Mesenchymal stem cell (in vitro differentiated cells and primary cell): ENCODE results near the gene HIKESHI.
"Not testable (repeated sequence)": the region's sequence is repeated elsewhere in the genome, so short reads cannot be mapped to it uniquely, and the experiment has no call there.

Experiments used
- DNase-seq: peaks from one replicate; pipeline ENCODE4 v3.0.0-alpha.2; 2013
- H2AFZ ChIP-seq: one replicate; pipeline ENCODE4 v1.6.1; 2013; ENCODE audit warnings: low read depth, mild to moderate bottlenecking, control low read depth, inconsistent platforms, low read length, moderate library complexity
- H2AK5ac ChIP-seq: 2 replicates; pipeline ENCODE4 v1.6.1; 2013; ENCODE audit warnings: low read length, moderate library complexity, mild to moderate bottlenecking, inconsistent platforms; ENCODE audit not compliant: severe bottlenecking
- H2BK120ac ChIP-seq: one replicate; pipeline ENCODE4 v1.6.1; 2013; ENCODE audit warnings: low read depth, mild to moderate bottlenecking, inconsistent platforms, low read length, moderate library complexity
- H2BK12ac ChIP-seq, 2 experiments: one replicate each; pipeline ENCODE4 v1.6.1; 2013; ENCODE audit warnings: inconsistent platforms in 2 of 2, low read length in 2 of 2, mild to moderate bottlenecking in 2 of 2, moderate library complexity in 2 of 2, control low read depth in 1 of 2
- H2BK15ac ChIP-seq: one replicate; pipeline ENCODE4 v1.6.1; 2013; ENCODE audit warnings: mild to moderate bottlenecking, low read depth, inconsistent platforms; ENCODE audit not compliant: poor library complexity, severe bottlenecking
- H2BK5ac ChIP-seq: 2 replicates; pipeline ENCODE4 v1.6.1; 2013; ENCODE audit warnings: low read depth, mild to moderate bottlenecking, low read length, control low read depth, inconsistent platforms; ENCODE audit not compliant: poor library complexity, severe bottlenecking
- H3K14ac ChIP-seq, 2 experiments: one replicate each; pipeline ENCODE4 v1.6.1; 2013; ENCODE audit warnings: inconsistent platforms in 2 of 2, low read length in 2 of 2, control low read depth in 1 of 2, mild to moderate bottlenecking in 1 of 2, moderate library complexity in 1 of 2
- H3K18ac ChIP-seq, 2 experiments: one replicate each; pipeline ENCODE4 v1.6.1; 2013; ENCODE audit warnings: inconsistent platforms in 2 of 2, low read length in 2 of 2, control low read depth in 1 of 2, low read depth in 1 of 2, mild to moderate bottlenecking in 1 of 2
- H3K23ac ChIP-seq, 2 experiments: one replicate each; pipeline ENCODE4 v1.6.1; 2013; ENCODE audit warnings: inconsistent platforms in 2 of 2, low read length in 2 of 2, mild to moderate bottlenecking in 2 of 2, moderate library complexity in 2 of 2, control low read depth in 1 of 2
- H3K27ac ChIP-seq: 2 replicates; pipeline ENCODE4 v1.5.1; 2013; ENCODE audit warnings: mild to moderate bottlenecking, moderate library complexity, low read length, control low read depth, inconsistent platforms; ENCODE audit not compliant: poor library complexity, severe bottlenecking
- H3K27me3 ChIP-seq, 2 experiments: 2 replicates each; pipeline versions ENCODE4 v1.6.1 to v1.7.0; 2013; ENCODE audit warnings: low read length in 2 of 2, mild to moderate bottlenecking in 2 of 2, moderate library complexity in 2 of 2, control low read depth in 1 of 2, inconsistent platforms in 1 of 2; ENCODE audit not compliant: control insufficient read depth in 1 of 2, insufficient read depth in 1 of 2
- H3K36me3 ChIP-seq, 2 experiments: 2 replicates each; pipeline versions ENCODE4 v1.6.1 to v1.7.0; 2013; ENCODE audit warnings: low read length in 2 of 2, control low read depth in 1 of 2, inconsistent platforms in 1 of 2, low read depth in 1 of 2, mild to moderate bottlenecking in 1 of 2; ENCODE audit not compliant: insufficient read depth in 2 of 2, control insufficient read depth in 1 of 2
- H3K4ac ChIP-seq, 2 experiments: one replicate each; pipeline ENCODE4 v1.6.1; 2013; ENCODE audit warnings: inconsistent platforms in 2 of 2, low read length in 2 of 2, mild to moderate bottlenecking in 2 of 2, moderate library complexity in 2 of 2, control low read depth in 1 of 2, low read depth in 1 of 2
- H3K4me1 ChIP-seq: 2 replicates; pipeline ENCODE4 v1.6.1; 2013; ENCODE audit warnings: low read depth, low read length, control low read depth; ENCODE audit not compliant: control insufficient read depth, insufficient read depth
- H3K4me2 ChIP-seq: 2 replicates; pipeline ENCODE4 v1.6.1; 2013; ENCODE audit warnings: low read length, mild to moderate bottlenecking, inconsistent platforms; ENCODE audit not compliant: poor library complexity, severe bottlenecking
- H3K4me3 ChIP-seq, 2 experiments: 2 replicates each; pipeline versions ENCODE4 v1.5.1 to v1.7.0; 2013; ENCODE audit warnings: low read length in 2 of 2, mild to moderate bottlenecking in 2 of 2, control low read depth in 1 of 2, low read depth in 1 of 2; ENCODE audit not compliant: insufficient read depth in 1 of 2
- H3K79me1 ChIP-seq: replicated peaks from 2 replicates; pipeline ENCODE4 v1.6.1; 2013; ENCODE audit warnings: mild to moderate bottlenecking, control low read depth, low read length, inconsistent platforms; ENCODE audit not compliant: poor library complexity, severe bottlenecking
- H3K9ac ChIP-seq: 2 replicates; pipeline ENCODE4 v1.7.0; 2013; ENCODE audit warnings: mild to moderate bottlenecking, low read length, moderate library complexity
- H3K9me3 ChIP-seq: 2 replicates; pipeline ENCODE4 v1.7.0; 2013; ENCODE audit warnings: mild to moderate bottlenecking, low read length; ENCODE audit not compliant: control insufficient read depth
- H4K8ac ChIP-seq: one replicate; pipeline ENCODE4 v1.6.1; 2013; ENCODE audit warnings: inconsistent platforms, mild to moderate bottlenecking, low read length, moderate library complexity
- H4K91ac ChIP-seq: one replicate; pipeline ENCODE4 v1.6.1; 2013; ENCODE audit warnings: mild to moderate bottlenecking, low read length, inconsistent platforms
- whole genome bisulfite sequencing: methylation state at CpG from one replicate; pipeline ENCODE4 v1.1.7; 2013; ENCODE audit warnings: mixed read lengths; 5-methylcytosine and 5-hydroxymethylcytosine counted together

HIKESHI gene

DNA sequence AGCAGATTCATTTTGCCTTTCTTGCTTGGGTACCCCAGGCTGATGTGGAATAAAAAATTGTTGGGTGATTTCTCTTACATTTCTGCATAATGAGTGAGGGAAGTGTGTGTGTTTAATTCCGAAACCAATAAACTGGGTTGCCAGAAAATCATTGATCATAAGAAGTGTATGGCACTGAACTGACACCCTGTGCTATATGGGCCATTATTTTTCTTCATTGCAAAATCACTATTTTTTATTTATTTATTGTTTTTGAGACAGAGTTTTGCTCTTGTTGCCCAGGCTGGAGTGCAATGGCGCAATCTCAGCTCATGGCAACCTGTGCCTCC is 14.6 kb upstream of the HIKESHI start:
- Histone ChIP-seq H3K4ac (no peak overlapping the region), H3K4me2 (no peak overlapping the region), H2AK5ac (no peak overlapping the region), H3K4me3 (no peak overlapping the region), H3K27me3 (no peaks in the 10 kb centered on the region), H3K27ac (no peak overlapping the region), H3K9ac (no peak overlapping the region), H2BK5ac (no peak overlapping the region), H3K23ac (no peak overlapping the region), H4K91ac (no peak overlapping the region), H2BK15ac (no peak overlapping the region), H4K8ac (no peak overlapping the region), H3K4me1 (no peaks in the 10 kb centered on the region), H3K36me3 (peaks cover 0 to 10% of the 10 kb centered on the region in 2 experiments), H2BK12ac (no peak overlapping the region), H3K18ac (no peak overlapping the region), H3K9me3 (no peaks in the 10 kb centered on the region), H2AFZ (no peak overlapping the region), H3K14ac (no peak overlapping the region), H2BK120ac (no peak overlapping the region), H3K79me1 (no peaks in the 10 kb centered on the region)
- DNase-seq = no peak
- WGBS = 100% methylated on average over 2 of the region's 2 CpGs

DNA sequence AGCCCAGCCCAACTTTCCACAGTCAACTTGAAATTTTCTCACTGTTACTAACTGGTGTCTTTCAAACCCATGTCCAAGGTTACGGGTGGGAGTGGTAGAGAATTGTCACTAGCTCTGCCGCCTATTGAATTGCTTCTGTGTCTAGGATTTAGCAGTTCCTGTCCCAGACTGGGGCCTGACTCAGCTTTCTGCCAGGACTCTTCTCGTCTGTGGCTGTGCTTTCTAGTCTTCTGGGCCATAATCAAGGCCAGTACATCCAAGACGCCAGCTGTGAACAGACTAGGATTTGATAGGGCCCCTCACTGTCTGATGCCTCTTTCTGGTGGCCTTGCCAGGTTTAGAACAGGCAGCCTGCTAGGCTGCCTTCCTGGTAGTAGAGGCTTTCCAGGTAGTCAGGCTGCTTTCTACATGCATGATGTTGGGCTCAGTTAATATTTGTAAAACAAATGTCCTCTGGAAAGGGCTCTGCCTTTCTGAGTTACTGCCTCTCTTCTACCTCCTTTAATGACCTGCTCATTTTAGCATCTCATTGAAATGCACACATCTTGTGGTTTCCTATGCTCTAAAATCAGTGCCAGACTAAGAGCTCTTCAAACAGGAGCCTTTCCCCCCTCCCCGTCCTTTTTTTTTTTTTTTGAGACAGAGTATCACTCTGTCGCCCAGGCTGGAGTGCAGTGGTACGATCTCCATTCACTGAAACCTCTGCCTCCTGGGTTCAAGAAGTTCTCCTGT is 13.1 kb upstream of the HIKESHI start:
- H2BK5ac ChIP-seq = no peak overlapping the region
- H3K36me3 ChIP-seq = peaks cover 0 to 7% of the 10 kb centered on the region in 2 experiments
- H3K9ac ChIP-seq = peak overlapping the region; percentile 31
- no peaks in the 10 kb centered on the region for H3K27me3 ChIP-seq
- no peak overlapping the region for H3K4me3 ChIP-seq
- H2BK15ac ChIP-seq = no peak overlapping the region
- no peak overlapping the region for H4K91ac ChIP-seq
- H3K4me1 ChIP-seq = no peaks in the 10 kb centered on the region
- no peak overlapping the region for H3K18ac ChIP-seq
- H2AK5ac ChIP-seq = peak overlapping the region; percentile 2
- no peak overlapping the region for H3K4ac ChIP-seq
- H4K8ac ChIP-seq = no peak overlapping the region
- H3K9me3 ChIP-seq = no peaks in the 10 kb centered on the region
- H2BK120ac ChIP-seq = no peak overlapping the region
- no peak overlapping the region for H3K27ac ChIP-seq
- H2AFZ ChIP-seq = no peak overlapping the region
- DNase-seq = peak; percentile 10
- no peak overlapping the region for H3K23ac ChIP-seq
- H3K4me2 ChIP-seq = no peak overlapping the region
- WGBS = 78% methylated on average over 7 of the region's 7 CpGs
- no peaks in the 10 kb centered on the region for H3K79me1 ChIP-seq
- no peak overlapping the region for H2BK12ac ChIP-seq
- H3K14ac ChIP-seq = no peak overlapping the region

DNA sequence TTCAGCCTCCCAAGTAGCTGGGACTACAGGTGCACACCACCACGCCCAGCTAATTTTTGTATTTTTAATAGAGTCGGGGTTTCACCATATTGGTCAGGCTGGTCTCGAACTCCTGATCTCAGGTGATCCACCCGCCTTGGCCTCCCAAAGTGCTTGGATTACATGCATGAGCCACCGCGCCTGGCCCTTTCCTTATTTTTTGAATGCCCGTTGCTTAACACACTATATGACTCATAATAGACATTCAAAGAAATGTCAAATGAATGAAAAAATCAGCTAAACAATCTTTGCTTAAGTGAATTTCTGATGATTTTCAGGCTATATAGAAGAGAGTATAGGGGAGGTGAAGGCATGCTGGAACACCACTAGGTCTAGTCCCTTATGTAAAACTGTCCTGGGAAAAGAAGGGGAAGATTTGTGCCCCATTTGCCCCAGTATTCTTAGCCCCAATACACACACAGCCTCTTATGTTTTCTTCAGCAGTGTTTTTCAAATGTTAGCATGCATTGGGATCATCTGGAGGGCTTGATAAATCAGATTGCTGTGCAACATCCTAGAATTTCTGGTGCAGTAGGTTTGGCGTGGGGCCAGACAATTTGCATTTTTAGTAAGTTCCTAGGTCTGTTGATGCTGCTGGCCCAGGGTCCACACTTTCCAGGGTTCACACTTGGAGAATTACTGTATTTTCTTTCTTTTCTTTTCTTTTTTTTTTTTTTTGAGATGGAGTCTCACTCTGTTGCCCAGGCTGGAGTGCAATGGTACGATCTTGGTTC is 12.3 kb upstream of the HIKESHI start:
- not testable (repeated sequence) for H2AK5ac ChIP-seq, H3K4me2 ChIP-seq, H3K9ac ChIP-seq, H2BK12ac ChIP-seq, H3K79me1 ChIP-seq, H3K18ac ChIP-seq, H3K4me3 ChIP-seq, H4K8ac ChIP-seq, H3K9me3 ChIP-seq, H2BK5ac ChIP-seq, H2BK120ac ChIP-seq, H2BK15ac ChIP-seq, H3K4me1 ChIP-seq, H4K91ac ChIP-seq, H3K23ac ChIP-seq, H3K27ac ChIP-seq, H3K4ac ChIP-seq, H3K14ac ChIP-seq, H2AFZ ChIP-seq, H3K27me3 ChIP-seq, DNase-seq, H3K36me3 ChIP-seq
- 81% methylated on average over 6 of the region's 9 CpGs for WGBS

DNA sequence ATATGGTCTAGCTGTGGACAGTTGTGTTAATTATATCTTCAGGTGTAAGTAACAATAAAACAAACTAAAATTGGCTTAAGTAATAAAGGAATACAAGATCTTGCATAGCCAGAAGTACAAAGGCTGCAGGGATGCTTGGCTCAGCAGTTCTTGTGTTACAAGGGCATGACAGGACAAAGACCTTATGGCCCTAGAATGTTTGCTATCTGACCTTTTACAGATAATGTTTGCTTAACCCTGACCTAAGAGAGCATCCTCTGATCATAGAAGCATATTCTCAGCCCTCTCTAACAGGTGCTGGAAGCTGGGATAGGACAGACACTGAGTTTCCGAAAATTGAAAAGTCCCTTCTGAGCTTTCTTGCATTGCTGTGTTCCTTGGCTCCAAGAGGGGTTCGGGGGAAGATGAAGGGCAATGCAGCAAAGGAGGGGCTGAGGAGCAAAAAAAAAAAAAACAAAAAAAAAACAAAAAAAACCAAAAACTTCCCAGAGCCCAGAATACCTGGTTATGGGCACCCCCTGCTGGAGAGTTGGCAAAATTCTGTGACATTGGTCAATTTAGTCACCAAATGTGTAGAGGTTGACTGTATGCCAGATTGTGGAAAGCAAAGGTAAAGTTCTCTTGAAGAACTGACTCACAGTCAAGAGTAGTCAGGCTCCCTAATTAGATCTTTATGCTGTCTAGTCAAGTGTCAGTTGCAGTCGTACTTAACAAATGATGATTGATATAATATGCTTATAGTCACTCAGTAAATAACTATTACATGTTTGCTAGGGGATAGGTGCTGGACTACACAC is 10.4 kb upstream of the HIKESHI start:
- Histone ChIP-seq H2BK15ac (no peak overlapping the region), H3K36me3 (no peaks in the 10 kb centered on the region), H3K4me1 (no peaks in the 10 kb centered on the region), H3K9me3 (no peaks in the 10 kb centered on the region), H3K27me3 (no peaks in the 10 kb centered on the region), H3K4ac (no peak overlapping the region), H3K4me3 (no peak overlapping the region), H4K8ac (no peak overlapping the region), H3K4me2 (no peak overlapping the region), H2BK12ac (no peak overlapping the region), H2AFZ (no peak overlapping the region), H2AK5ac (no peak overlapping the region), H3K27ac (no peak overlapping the region), H3K14ac (no peak overlapping the region), H3K18ac (no peak overlapping the region), H2BK5ac (no peak overlapping the region), H3K23ac (no peak overlapping the region), H2BK120ac (no peak overlapping the region), H4K91ac (no peak overlapping the region), H3K9ac (no peak overlapping the region), H3K79me1 (no peaks in the 10 kb centered on the region)
- WGBS = 100% methylated on average over 1 of the region's 3 CpGs
- peak; percentile 57 for DNase-seq
